GM12878 (cell line): Measurements from ENCODE around the gene UBA7. TPM values are rescaled to one million over a fixed set of nuclear protein-coding genes. Genes with fewer than 3 reads are reported as not detected.

Experiments used
- ATAC-seq: fragments of 200-7000 bp; cut with Tn5 transposase; 3 replicates; pipeline ENCODE4 v1.9.1; 2020; ENCODE audit warnings: mild to moderate bottlenecking, moderate library complexity
- BruUV-seq: library from RNA; stranded (reverse); fragments of 400-500 nt; replicated peaks from 2 replicates; lab custom pipeline; 2021; lab: Mats Ljungman, UMichigan
- CTCF ChIA-PET: fragments of 300-600 bp; sonication (Branson Sonifier 250); formaldehyde crosslinking; extraction: SDS; loops from one replicate; lab custom pipeline; 2021; ENCODE audit warnings: inconsistent platforms; lab: Yijun Ruan, JAX
- POLR2A ChIA-PET: fragments of 350-600 bp; formaldehyde crosslinking; extraction: SDS; loops from one replicate; lab custom pipeline; 2021; ENCODE audit warnings: inconsistent platforms; lab: Charles Lee
- RAD21 ChIA-PET: fragments of 300-600 bp; sonication (Branson Sonifier 250); formaldehyde crosslinking; loops from one replicate; lab custom pipeline; 2023; ENCODE audit warnings: antibody characterized with exemption; ENCODE audit not compliant: unreplicated experiment; lab: Charles Lee
- SMC1A ChIA-PET: fragments of 300-600 bp; sonication (Branson Sonifier 250); formaldehyde crosslinking; loops from one replicate; lab custom pipeline; 2023; ENCODE audit not compliant: unreplicated experiment, uncharacterized antibody; lab: Charles Lee
- DNase-seq: peaks from one replicate; pipeline ENCODE4 v3.0.0-alpha.2; 2011; ENCODE audit warnings: low read depth, low spot score
- FAIRE-seq: peaks from 3 replicates; lab custom pipeline; 2011; peaks lifted over from hg19 to GRCh38; lab: Jason Lieb, UNC
- H2AFZ ChIP-seq: 2 replicates; pipeline ENCODE4 v1.6.0; 2011; ENCODE audit warnings: low read depth, low read length, control low read depth; ENCODE audit not compliant: control insufficient read depth
- H3K27ac ChIP-seq: 2 replicates; pipeline ENCODE4 v1.5.1; 2011; ENCODE audit warnings: control low read depth; ENCODE audit not compliant: control insufficient read depth, insufficient read depth
- H3K27me3 ChIP-seq, 2 experiments: replicated peaks in 1 of 2; 2 replicates each; pipeline versions ENCODE4 v1.6.0 to v1.6.1; 2011; ENCODE audit warnings: low read length in 1 of 2; ENCODE audit not compliant: control insufficient read depth in 2 of 2, insufficient read depth in 2 of 2
- H3K36me3 ChIP-seq, 2 experiments: 2 replicates each; pipeline ENCODE4 v1.5.1; 2011; ENCODE audit warnings: low read length in 1 of 2; ENCODE audit not compliant: control insufficient read depth in 2 of 2, insufficient read depth in 2 of 2
- H3K4me1 ChIP-seq: 2 replicates; pipeline ENCODE4 v1.6.1; 2011; ENCODE audit warnings: mild to moderate bottlenecking, low read length, moderate library complexity, mixed read lengths; ENCODE audit not compliant: control insufficient read depth, insufficient read depth
- H3K4me2 ChIP-seq: 2 replicates; pipeline ENCODE4 v1.6.0; 2011; ENCODE audit warnings: control low read depth; ENCODE audit not compliant: control insufficient read depth, insufficient read depth
- H3K4me3 ChIP-seq: fragments of 200-600 bp; sonication (generic); 2 replicates; pipeline ENCODE4 v1.5.1; 2016
- H3K79me2 ChIP-seq: 2 replicates; pipeline ENCODE4 v1.6.0; 2011; ENCODE audit warnings: low read length; ENCODE audit not compliant: control insufficient read depth, insufficient read depth
- H3K9ac ChIP-seq: 2 replicates; pipeline ENCODE4 v1.8.0; 2011; ENCODE audit warnings: low read length, control low read depth, mixed read lengths; ENCODE audit not compliant: control insufficient read depth, insufficient read depth
- H3K9me3 ChIP-seq: replicated peaks from 3 replicates; pipeline ENCODE4 v1.5.1; 2011; ENCODE audit warnings: mild to moderate bottlenecking, low read length; ENCODE audit not compliant: control insufficient read depth, insufficient read depth
- H4K20me1 ChIP-seq: 2 replicates; pipeline ENCODE4 v1.6.0; 2011; ENCODE audit not compliant: control insufficient read depth, insufficient read depth
- BCL3 ChIP-seq: IDR thresholded peaks from 2 replicates; pipeline ENCODE4 v1.6.1; 2011; ENCODE audit warnings: borderline replicate concordance, low read depth, mild to moderate bottlenecking, moderate library complexity, low read length; ENCODE audit not compliant: insufficient read depth, poor library complexity, severe bottlenecking
- DPF2 ChIP-seq: fragments of 450-650 bp; IDR thresholded peaks from 2 replicates; pipeline ENCODE4 v1.6.1; 2017; ENCODE audit warnings: mild to moderate bottlenecking
- EP300 ChIP-seq, 2 experiments: fragments of 150-350 bp in 1 of 2; IDR thresholded peaks; 2 replicates each; pipeline ENCODE4 v1.6.1; 2011 to 2012; ENCODE audit warnings: low read depth in 2 of 2, low read length in 2 of 2, borderline replicate concordance in 1 of 2, improper control_type of control experiment in 1 of 2, inconsistent platforms in 1 of 2; ENCODE audit not compliant: control insufficient read depth in 1 of 2
- FOS ChIP-seq: IDR thresholded peaks from 3 replicates; pipeline ENCODE4 v1.6.1; 2011; ENCODE audit warnings: borderline replicate concordance; ENCODE audit not compliant: insufficient read length; ENCODE audit errors: extremely low read depth
- NKRF ChIP-seq: fragments of 450-650 bp; conservative IDR thresholded peaks from 2 replicates; pipeline ENCODE4 v1.6.1; 2017; ENCODE audit warnings: mild to moderate bottlenecking, moderate library complexity
- PRDM15 ChIP-seq: fragments of 450-650 bp; formaldehyde crosslinking; IDR thresholded peaks from 2 replicates; pipeline ENCODE4 v1.4.0; 2020; ENCODE audit warnings: mild to moderate bottlenecking, moderate library complexity
- REST ChIP-seq: IDR thresholded peaks from 2 replicates; pipeline ENCODE4 v1.6.1; 2012; ENCODE audit warnings: mild to moderate bottlenecking, low read depth, low read length
- SUZ12 ChIP-seq: fragments of 200-600 bp; sonication (generic); IDR thresholded peaks from one replicate; pipeline ENCODE4 v1.6.1; 2018; ENCODE audit warnings: antibody characterized with exemption, mild to moderate bottlenecking; ENCODE audit not compliant: unreplicated experiment
- TBL1XR1 ChIP-seq: IDR thresholded peaks from 2 replicates; pipeline ENCODE4 v1.6.1; 2012; ENCODE audit warnings: low read depth, low read length, improper control_type of control experiment
- WGBS: methylation state at CpG from one replicate; pipeline ENCODE4 v1.1.6; 2016; ENCODE audit warnings: low lambda C conversion rate; ENCODE audit not compliant: insufficient replicate concordance, insufficient coverage; ENCODE audit errors: missing lambda C conversion rate; 5-methylcytosine and 5-hydroxymethylcytosine counted together
- in situ Hi-C: fragments of 300-500 bp; cut with MboI; formaldehyde crosslinking; loops from 9 replicates; pipeline ENCODE4 v1.14.3; 2018; ENCODE audit warnings: mixed read lengths
- intact Hi-C: fragments of 100-400 bp; cut with micrococcal nuclease; formaldehyde crosslinking; loops from one replicate; pipeline ENCODE4 v1.14.2; 2022; ENCODE audit not compliant: unreplicated experiment
- polyA plus RNA-seq, 11 experiments: library from polyadenylated mRNA; depleted of rRNA in 4 of 11; unstranded in 6 of 11; stranded (reverse) in 5 of 11; fragments of >200 nt; fragmentation: Nextera tagmentation in 4 of 11; fragmentation: Illumina TruSeq in 1 of 11; extraction: Ambion mirVana in 4 of 11; extraction: Trizol in 1 of 11; gene quantifications; 1 replicate in 1 of 11; 2 replicates in 10 of 11; pipeline versions ENCODE4 v1.2.1 to v1.2.3, GENCODE V29; 2011 to 2016; ENCODE audit warnings: inconsistent platforms in 2 of 11, missing spikeins in 2 of 11, low read depth in 1 of 11
- total RNA-seq, 4 experiments: library from RNA; depleted of rRNA in 3 of 4; stranded (reverse); fragments of >200 nt in 3 of 4; fragmentation: Illumina TruSeq in 1 of 4; extraction: Trizol in 1 of 4; gene quantifications; 2 replicates each; pipeline versions ENCODE4 v1.2.1 to v1.2.3, GENCODE V29; 2013 to 2021

The UBA7 gene
- total and polyA plus RNA-seq, 10 of the 15 experiments (the other 5 are each of a cell fraction or from before 2014, with no cell fraction given), result 11.8 to 116 (median 46.7) TPM

GRCh38 chr3:49791571-49791970, 22.2 kb downstream of the UBA7 start:
- Histone ChIP-seq H3K9me3 (no peaks in the 10 kb centered on the region), H3K4me3 (no peak overlapping the region), H3K36me3 (no peaks in the 10 kb centered on the region), H3K4me1 (peaks cover 5% of the 10 kb centered on the region), H3K27me3 (no peaks in the 10 kb centered on the region), H2AFZ (no peak overlapping the region), H3K9ac (no peak overlapping the region), H3K27ac (no peak overlapping the region), H3K79me2 (no peaks in the 10 kb centered on the region), H4K20me1 (no peaks in the 10 kb centered on the region), H3K4me2 (no peak overlapping the region)
- BruUV-seq, result no TSS peak
- in situ Hi-C loops (no loop called here), intact Hi-C loops (no loop called here)
- no peak for DNase-seq
- RAD21 ChIA-PET, result no interaction called here
- SMC1A ChIA-PET, result no interaction called here
- CTCF ChIA-PET, result no interaction called here
- WGBS, result 41% methylated on average over 4 of the region's 4 CpGs
- POLR2A ChIA-PET, result no interaction called here
- FAIRE-seq, result no peak
- ATAC-seq, result no peak
- TF ChIP-seq REST, result no peak
- TF ChIP-seq TBL1XR1, result no peak
- TF ChIP-seq DPF2, result no peak
- TF ChIP-seq BCL3, result no peak
- no peak for TF ChIP-seq EP300 (IDR thresholded peaks at IDR 0.05; ENCODE audit: borderline replicate concordance in 1 of 2, control insufficient read depth in 1 of 2, low read depth in 2 of 2, low read length in 2 of 2)
- no peak for TF ChIP-seq SUZ12
- no peak for TF ChIP-seq NKRF
- TF ChIP-seq PRDM15, result no peak
- TF ChIP-seq FOS, result no peak
